Measurements from ENCODE around the gene LATS2.

DNA sequence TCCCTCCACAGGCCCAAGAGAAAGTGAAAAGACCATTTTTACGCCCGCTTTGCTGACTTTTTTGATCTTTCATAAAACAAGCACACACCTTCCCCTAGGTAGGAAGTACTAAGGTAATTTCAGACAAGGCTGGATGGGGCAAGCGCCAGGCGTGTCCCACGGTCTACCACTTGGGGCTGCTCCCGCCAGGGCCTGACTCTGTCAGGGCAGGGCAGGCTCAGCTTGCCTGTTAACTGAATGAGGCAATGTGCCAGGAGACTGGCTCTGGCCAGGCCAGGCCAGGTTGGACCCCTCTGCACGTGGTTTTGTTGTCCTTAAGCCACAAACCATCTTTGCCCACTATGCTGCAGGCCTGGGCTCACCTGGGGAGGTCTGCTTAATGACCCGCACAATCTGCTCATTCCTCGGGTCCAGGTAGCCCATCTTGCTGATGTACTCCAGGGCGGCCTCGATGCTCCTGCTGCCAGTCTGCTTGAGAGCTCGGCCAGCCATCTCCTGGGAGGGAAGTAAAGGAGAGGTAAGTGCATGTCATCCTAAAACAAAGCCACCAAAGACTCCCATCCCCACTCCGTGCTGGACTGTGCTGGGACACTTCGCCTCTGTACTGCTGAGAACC lies 70.4 kb downstream of the LATS2 start:
- TF ChIP-seq POLR2A (IDR thresholded peaks at IDR 0.05) = no peak
- TF ChIP-seq, protein P1, sequence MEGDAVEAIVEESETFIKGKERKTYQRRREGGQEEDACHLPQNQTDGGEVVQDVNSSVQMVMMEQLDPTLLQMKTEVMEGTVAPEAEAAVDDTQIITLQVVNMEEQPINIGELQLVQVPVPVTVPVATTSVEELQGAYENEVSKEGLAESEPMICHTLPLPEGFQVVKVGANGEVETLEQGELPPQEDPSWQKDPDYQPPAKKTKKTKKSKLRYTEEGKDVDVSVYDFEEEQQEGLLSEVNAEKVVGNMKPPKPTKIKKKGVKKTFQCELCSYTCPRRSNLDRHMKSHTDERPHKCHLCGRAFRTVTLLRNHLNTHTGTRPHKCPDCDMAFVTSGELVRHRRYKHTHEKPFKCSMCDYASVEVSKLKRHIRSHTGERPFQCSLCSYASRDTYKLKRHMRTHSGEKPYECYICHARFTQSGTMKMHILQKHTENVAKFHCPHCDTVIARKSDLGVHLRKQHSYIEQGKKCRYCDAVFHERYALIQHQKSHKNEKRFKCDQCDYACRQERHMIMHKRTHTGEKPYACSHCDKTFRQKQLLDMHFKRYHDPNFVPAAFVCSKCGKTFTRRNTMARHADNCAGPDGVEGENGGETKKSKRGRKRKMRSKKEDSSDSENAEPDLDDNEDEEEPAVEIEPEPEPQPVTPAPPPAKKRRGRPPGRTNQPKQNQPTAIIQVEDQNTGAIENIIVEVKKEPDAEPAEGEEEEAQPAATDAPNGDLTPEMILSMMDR (IDR thresholded peaks at IDR 0.05) = no peak

All from uterus (tissue), 2 donors.